Psoas muscle (tissue), 8 donors: ENCODE data around the gene FNBP1. TPM values are rescaled to one million over a fixed set of nuclear protein-coding genes. Genes with fewer than 3 reads are reported as not detected.

Experiments used
- ATAC-seq, 4 donors: fragments of 200-7000 bp; cut with Tn5 transposase; one replicate each; pipeline ENCODE4 v1.9.1; 2020; ENCODE audit warnings: moderate library complexity in 3 of 4, mild to moderate bottlenecking in 2 of 4
- DNase-seq, 2 donors: peaks; one replicate each; pipeline ENCODE4 v3.0.0-alpha.2; 2020
- H3K27ac ChIP-seq: fragments of 200-600 bp; one replicate; pipeline ENCODE4 v1.8.0; 2022
- H3K27me3 ChIP-seq, 3 donors: fragments of 200-600 bp in 1 of 3; one replicate each; pipeline versions ENCODE4 v1.6.1 to v1.8.0; 2013 to 2022; ENCODE audit warnings: low read length in 2 of 3, mild to moderate bottlenecking in 2 of 3, moderate library complexity in 1 of 3; ENCODE audit not compliant: insufficient read depth in 3 of 3
- H3K36me3 ChIP-seq, 2 donors: fragments of 200-600 bp in 1 of 2; one replicate each; pipeline versions ENCODE4 v1.6.1 to v1.8.0; 2013 to 2022; ENCODE audit warnings: low read depth in 1 of 2, mild to moderate bottlenecking in 1 of 2, moderate library complexity in 1 of 2; ENCODE audit not compliant: insufficient read depth in 1 of 2
- H3K4me1 ChIP-seq: fragments of 200-600 bp; one replicate; pipeline ENCODE4 v1.8.0; 2022
- H3K4me3 ChIP-seq: fragments of 200-600 bp; one replicate; pipeline ENCODE4 v1.8.0; 2022; ENCODE audit warnings: mild to moderate bottlenecking
- H3K9me3 ChIP-seq: fragments of 200-600 bp; one replicate; pipeline ENCODE4 v1.8.0; 2022
- CTCF ChIP-seq: fragments of 200-600 bp; IDR thresholded peaks from one replicate; pipeline ENCODE4 v1.8.0; 2022; ENCODE audit warnings: antibody characterized with exemption
- WGBS, 3 donors: extraction: QIAGEN DNeasy Blood & Tissue Kit; methylation state at CpG; one replicate each; pipeline versions ENCODE4 v1.1.6 to v1.1.7; 2013; 5-methylcytosine and 5-hydroxymethylcytosine counted together
- intact Hi-C, 2 donors: fragments of 100-400 bp; cut with DNase I; formaldehyde crosslinking; loops; one replicate each; pipeline versions ENCODE4 v1.11.0 to v1.14.2; 2022
- polyA plus RNA-seq, 3 donors: library from polyadenylated mRNA; stranded (reverse); fragments of 200-250 nt; gene quantifications; one replicate each; pipeline ENCODE4 v1.2.3, GENCODE V29; 2013
- total RNA-seq, 4 donors: library from RNA; stranded (reverse); fragmentation: NEBNext Ultra II Directional in 2 of 4; extraction: Animal tissue kit (Norgen Biotek cat#: 25700) in 2 of 4; gene quantifications; one replicate each; pipeline versions ENCODE4 v1.2.1 to v1.2.4, GENCODE V29; 2021 to 2023
- donor health status: healthy with polysubstance abuse.
- donor health status: DM: no; HTN: no; CAD: no; lungs with moderate emphysema.
- donor health status: Bipolar disorder and iron deficiency.
- donor health status: healthy.
- donor health status: DM: yes; HTN: yes; CAD: no.
- donor health status: DM: no; HTN: no; CAD: no.
- donor health status: DM: no; HTN: no; CAD: no.
- donor health status: DM: yes; HTN: yes; CAD: no.

FNBP1 gene
- total and polyA plus RNA-seq, 7 donors = 4.6 to 30.5 (median 27.2) TPM

- intact Hi-C loops = no loop called here
- TF ChIP-seq CTCF = no peak
- Histone ChIP-seq H3K4me1 (peaks cover 3% of the 10 kb centered on the region), H3K4me3 (no peak overlapping the region), H3K27ac (no peak overlapping the region), H3K27me3 (no peaks in the 10 kb centered on the region), H3K9me3 (no peaks in the 10 kb centered on the region), H3K36me3 (peaks cover 0 to 37% of the 10 kb centered on the region in 2 donors)
- DNase-seq (peak in 1 of 2 donors; percentile 45), ATAC-seq (no peak)
- WGBS, 3 donors = 92 to 94% (median 93%) methylated on average over 15 to 17 of the region's 17 CpGs
Observed at GRCh38 chr9:129879103-129879699, 163.8 kb downstream of the FNBP1 start.

GRCh38 chr9:129878291-129878690, 164.7 kb downstream of the FNBP1 start:
- no peaks in the 10 kb centered on the region for H3K9me3 ChIP-seq
- H3K36me3 ChIP-seq = peaks cover 0 to 45% of the 10 kb centered on the region in 2 donors
- no peak overlapping the region for H3K4me3 ChIP-seq
- DNase-seq (peak in 1 of 2 donors; percentile 52), ATAC-seq (no peak)
- no peaks in the 10 kb centered on the region for H3K27me3 ChIP-seq
- intact Hi-C loops = no loop called here
- H3K27ac ChIP-seq = no peak overlapping the region
- WGBS, 3 donors = 89 to 94% (median 93%) methylated on average over 11 of the region's 11 CpGs
- H3K4me1 ChIP-seq = no peaks in the 10 kb centered on the region
- TF ChIP-seq CTCF = no peak

GRCh38 chr9:129876815-129877214, 166.2 kb downstream of the FNBP1 start:
- no peak overlapping the region for H3K4me3 ChIP-seq
- H3K27me3 ChIP-seq = no peaks in the 10 kb centered on the region
- H3K9me3 ChIP-seq = no peaks in the 10 kb centered on the region
- TF ChIP-seq CTCF = no peak
- ATAC-seq (no peak), DNase-seq (peak in 1 of 2 donors; percentile 40)
- intact Hi-C loops = no loop called here
- WGBS, 3 donors = 91 to 95% (median 95%) methylated on average over 7 of the region's 7 CpGs
- no peaks in the 10 kb centered on the region for H3K4me1 ChIP-seq
- no peak overlapping the region for H3K27ac ChIP-seq
- peaks cover 0 to 35% of the 10 kb centered on the region in 2 donors for H3K36me3 ChIP-seq

- intact Hi-C loops = no loop called here
- H3K27me3 ChIP-seq = no peaks in the 10 kb centered on the region
- 85 to 91% (median 89%) methylated on average over 26 to 27 of the region's 27 CpGs for WGBS, 3 donors
- no peak for ATAC-seq
- no peak overlapping the region for H3K4me3 ChIP-seq
- H3K4me1 ChIP-seq = no peaks in the 10 kb centered on the region
- DNase-seq = peak in 1 of 2 donors; percentile 43
- H3K9me3 ChIP-seq = no peaks in the 10 kb centered on the region
- H3K27ac ChIP-seq = no peak overlapping the region
- no peak for TF ChIP-seq CTCF
- peaks cover 0 to 25% of the 10 kb centered on the region in 2 donors for H3K36me3 ChIP-seq
Observed at GRCh38 chr9:129875687-129876395, 167.1 kb downstream of the FNBP1 start.
